GM12864 (cell line): Measurements from ENCODE around the gene PCDHGA1.
"Not testable (repeated sequence)": the region's sequence is repeated elsewhere in the genome, so short reads cannot be mapped to it uniquely, and the experiment has no call there.

Source experiments
- DNase-seq: peaks from one replicate; pipeline ENCODE4 v3.0.0-alpha.2; 2011; ENCODE audit warnings: low read depth
- H3K4me3 ChIP-seq: 2 replicates; pipeline ENCODE4 v1.5.1; 2011; ENCODE audit warnings: mild to moderate bottlenecking, low read depth, low read length, control low read depth
- CTCF ChIP-seq: IDR thresholded peaks from 2 replicates; pipeline ENCODE4 v1.5.1; 2011; ENCODE audit warnings: low read depth, mild to moderate bottlenecking, moderate library complexity, low read length, control low read depth, inconsistent platforms; ENCODE audit errors: missing control alignments

PCDHGA1 gene

DNA sequence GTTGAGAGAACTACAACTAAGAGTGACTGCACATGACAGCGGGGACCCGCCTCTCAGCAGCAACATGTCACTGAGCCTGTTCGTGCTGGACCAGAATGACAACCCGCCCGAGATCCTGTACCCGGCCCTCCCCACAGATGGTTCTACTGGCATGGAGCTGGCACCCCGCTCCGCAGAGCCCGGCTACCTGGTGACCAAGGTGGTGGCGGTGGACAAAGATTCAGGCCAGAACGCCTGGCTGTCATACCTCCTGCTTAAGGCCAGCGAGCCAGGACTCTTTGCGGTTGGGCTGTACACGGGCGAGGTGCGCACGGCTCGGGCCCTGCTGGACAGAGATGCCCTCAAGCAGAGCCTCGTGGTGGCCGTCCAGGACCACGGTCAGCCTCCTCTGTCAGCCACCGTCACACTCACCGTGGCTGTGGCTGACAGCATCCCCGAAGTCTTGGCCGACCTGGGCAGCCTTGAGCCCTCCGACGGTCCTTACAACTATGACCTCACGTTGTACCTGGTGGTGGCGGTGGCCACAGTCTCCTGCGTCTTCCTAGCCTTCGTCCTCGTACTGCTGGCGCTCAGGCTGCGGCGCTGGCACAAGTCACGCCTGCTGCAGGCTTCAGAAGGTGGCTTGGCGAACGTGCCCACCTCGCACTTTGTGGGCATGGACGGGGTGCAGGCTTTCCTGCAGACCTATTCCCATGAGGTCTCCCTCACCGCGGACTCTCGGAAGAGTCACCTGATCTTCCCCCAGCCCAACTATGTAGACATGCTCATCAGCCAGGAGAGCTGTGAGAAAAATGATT lies 54.4 kb downstream of the PCDHGA1 start:
- no peak overlapping the region for H3K4me3 ChIP-seq
- no peak for DNase-seq
- no peak for TF ChIP-seq CTCF

DNA sequence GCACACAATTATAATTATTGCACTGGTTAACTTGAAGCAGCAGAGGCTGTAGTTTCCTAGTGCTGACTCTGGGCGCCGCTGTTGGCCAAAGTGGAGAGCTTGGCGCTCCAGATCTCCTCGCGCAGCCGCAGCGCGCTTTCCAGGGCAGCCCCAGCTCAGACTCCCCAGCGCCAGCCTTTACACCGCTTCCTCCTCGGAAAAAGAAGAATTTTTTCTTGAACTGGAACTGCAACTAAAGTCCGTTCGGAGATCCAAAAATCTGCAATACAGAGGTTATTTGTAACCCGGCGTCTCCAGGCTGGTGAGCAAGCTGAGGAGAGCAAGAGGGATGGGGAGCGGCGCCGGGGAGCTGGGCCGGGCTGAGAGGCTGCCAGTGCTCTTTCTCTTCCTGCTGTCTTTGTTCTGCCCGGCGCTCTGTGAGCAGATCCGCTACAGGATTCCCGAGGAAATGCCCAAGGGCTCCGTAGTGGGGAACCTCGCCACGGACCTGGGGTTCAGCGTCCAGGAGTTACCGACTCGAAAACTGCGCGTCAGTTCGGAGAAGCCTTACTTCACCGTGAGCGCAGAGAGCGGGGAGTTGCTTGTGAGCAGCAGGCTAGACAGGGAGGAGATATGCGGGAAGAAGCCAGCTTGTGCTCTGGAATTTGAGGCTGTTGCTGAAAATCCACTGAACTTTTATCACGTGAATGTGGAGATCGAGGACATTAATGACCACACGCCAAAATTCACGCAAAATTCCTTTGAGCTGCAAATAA lies 57.4 kb downstream of the PCDHGA1 start, which contains the start of gene PCDHGB4:
PCDHGB4 (plus strand) TSS at position 142 of the 755 bp plus-strand sequence; CDS start at position 329, 187 bp downstream.
- not testable (repeated sequence) for DNase-seq, H3K4me3 ChIP-seq

GRCh38 chr5:141388661-141389060 lies 58.3 kb downstream of the PCDHGA1 start:
- no peak for DNase-seq
- H3K4me3 ChIP-seq: no peak overlapping the region
- TF ChIP-seq CTCF: no peak

DNA sequence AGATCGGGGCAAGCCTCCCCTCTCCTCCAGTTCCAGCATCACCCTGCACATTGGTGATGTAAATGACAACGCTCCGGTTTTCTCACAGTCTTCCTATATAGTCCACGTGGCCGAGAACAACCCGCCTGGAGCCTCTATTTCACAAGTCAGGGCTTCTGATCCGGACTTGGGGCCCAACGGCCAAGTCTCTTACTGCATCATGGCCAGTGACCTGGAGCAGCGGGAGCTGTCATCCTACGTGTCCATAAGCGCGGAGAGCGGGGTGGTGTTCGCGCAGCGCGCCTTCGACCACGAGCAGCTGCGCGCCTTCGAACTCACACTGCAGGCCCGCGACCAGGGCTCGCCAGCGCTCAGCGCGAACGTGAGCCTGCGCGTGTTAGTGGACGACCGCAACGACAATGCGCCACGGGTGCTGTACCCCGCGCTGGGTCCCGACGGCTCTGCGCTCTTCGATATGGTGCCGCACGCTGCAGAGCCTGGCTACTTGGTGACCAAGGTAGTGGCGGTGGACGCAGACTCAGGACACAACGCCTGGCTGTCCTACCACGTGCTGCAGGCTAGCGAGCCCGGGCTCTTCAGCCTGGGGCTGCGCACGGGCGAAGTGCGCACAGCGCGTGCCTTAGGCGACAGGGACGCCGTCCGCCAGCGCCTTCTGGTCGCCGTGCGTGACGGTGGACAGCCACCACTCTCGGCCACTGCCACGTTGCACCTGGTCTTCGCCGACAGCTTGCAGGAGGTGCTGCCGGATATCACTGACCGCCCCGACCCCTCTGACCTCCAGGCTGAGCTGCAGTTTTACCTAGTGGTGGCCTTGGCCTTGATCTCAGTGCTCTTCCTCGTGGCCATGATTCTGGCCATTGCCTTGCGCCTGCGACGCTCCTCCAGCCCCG lies 59.1 kb downstream of the PCDHGA1 start:
- DNase-seq: no peak
- H3K4me3 ChIP-seq: no peak overlapping the region
- no peak for TF ChIP-seq CTCF

DNA sequence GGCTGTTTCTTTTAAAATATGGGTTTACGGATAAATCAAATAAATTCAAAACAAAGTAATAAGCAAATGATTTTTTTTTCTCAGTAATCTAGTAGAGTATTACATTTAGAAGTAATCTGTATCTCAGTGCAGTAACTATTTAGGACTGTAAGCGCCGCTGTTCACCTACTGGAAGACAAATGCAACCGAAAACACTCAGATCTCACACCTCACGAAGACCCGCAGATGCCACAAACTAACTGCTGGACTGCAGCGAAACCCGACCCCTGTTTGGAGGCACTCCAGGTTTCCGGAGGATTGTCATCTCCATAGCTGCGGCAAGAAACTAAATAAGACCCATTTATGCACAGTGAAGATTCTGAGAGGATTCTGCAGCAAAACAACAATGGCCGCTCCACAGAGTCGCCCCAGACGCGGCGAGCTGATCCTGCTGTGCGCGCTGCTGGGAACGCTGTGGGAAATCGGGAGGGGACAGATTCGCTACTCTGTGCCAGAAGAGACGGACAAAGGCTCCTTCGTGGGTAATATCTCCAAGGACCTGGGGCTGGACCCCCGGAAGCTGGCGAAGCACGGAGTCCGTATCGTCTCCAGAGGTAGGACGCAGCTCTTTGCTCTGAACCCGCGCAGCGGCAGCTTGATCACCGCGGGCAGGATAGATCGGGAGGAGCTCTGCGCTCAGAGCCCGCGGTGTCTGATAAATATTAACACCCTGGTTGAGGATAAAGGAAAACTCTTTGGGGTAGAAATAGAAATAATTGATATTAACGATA lies 62.3 kb downstream of the PCDHGA1 start, which contains the start of gene PCDHGA8:
PCDHGA8 (plus strand) TSS at position 205 of the 770 bp plus-strand sequence; CDS start at position 386, 181 bp downstream.
- H3K4me3 ChIP-seq: no peak within 1 kb of the TSS
- no peak for DNase-seq

GRCh38 chr5:141393267-141393666 lies 63.0 kb downstream of the PCDHGA1 start:
- no peak for TF ChIP-seq CTCF
- H3K4me3 ChIP-seq: no peak overlapping the region
- DNase-seq: no peak

More for the DNA sequence above, 62.3 kb downstream of the PCDHGA1 start, which contains the start of gene PCDHGA8:
- peak; percentile 9 for TF ChIP-seq CTCF

DNA sequence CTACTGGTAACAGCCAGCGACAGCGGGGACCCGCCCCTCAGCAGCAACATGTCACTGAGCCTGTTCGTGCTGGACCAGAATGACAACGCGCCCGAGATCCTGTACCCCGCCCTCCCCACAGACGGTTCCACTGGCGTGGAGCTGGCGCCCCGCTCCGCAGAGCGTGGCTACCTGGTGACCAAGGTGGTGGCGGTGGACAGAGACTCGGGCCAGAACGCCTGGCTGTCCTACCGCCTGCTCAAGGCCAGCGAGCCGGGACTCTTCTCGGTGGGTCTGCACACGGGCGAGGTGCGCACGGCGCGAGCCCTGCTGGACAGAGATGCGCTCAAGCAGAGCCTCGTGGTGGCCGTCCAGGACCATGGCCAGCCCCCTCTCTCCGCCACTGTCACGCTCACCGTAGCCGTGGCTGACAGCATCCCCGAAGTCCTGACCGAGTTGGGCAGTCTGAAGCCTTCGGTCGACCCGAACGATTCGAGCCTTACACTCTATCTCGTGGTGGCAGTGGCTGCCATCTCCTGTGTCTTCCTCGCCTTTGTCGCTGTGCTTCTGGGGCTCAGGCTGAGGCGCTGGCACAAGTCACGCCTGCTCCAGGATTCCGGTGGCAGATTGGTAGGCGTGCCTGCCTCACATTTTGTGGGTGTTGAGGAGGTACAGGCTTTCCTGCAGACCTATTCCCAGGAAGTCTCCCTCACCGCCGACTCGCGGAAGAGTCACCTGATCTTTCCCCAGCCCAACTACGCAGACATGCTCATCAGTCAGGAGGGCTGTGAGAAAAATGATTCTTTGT lies 64.3 kb downstream of the PCDHGA1 start:
- not testable (repeated sequence) for H3K4me3 ChIP-seq, DNase-seq
